GM19099 (cell line): ENCODE data around the gene MBOAT7.

Experiments
- POLR2A ChIP-seq: IDR thresholded peaks from 3 replicates; pipeline ENCODE4 v1.6.1; 2011; ENCODE audit warnings: low read depth; ENCODE audit not compliant: insufficient read length; ENCODE audit errors: extremely low read depth

Gene MBOAT7

GRCh38 chr19:54169149-54169740 is 20.1 kb downstream of the MBOAT7 start:
- no peak for TF ChIP-seq POLR2A

- no peak for TF ChIP-seq POLR2A
These were observed 21.0 kb downstream of the MBOAT7 start for GRCh38 chr19:54168174-54168917.

- TF ChIP-seq POLR2A, result no peak
These were observed 24.2 kb downstream of the MBOAT7 start for GRCh38 chr19:54165222-54165621.

- TF ChIP-seq POLR2A, result no peak
These were observed 24.9 kb downstream of the MBOAT7 start for GRCh38 chr19:54164369-54165068.

- TF ChIP-seq POLR2A, result no peak
These were observed 26.5 kb downstream of the MBOAT7 start for GRCh38 chr19:54162884-54163283.

- no peak for TF ChIP-seq POLR2A
These were observed 27.1 kb downstream of the MBOAT7 start for GRCh38 chr19:54162241-54162805.

GRCh38 chr19:54160854-54161253 is 28.5 kb downstream of the MBOAT7 start:
- no peak for TF ChIP-seq POLR2A

GRCh38 chr19:54160182-54160811 is 29.1 kb downstream of the MBOAT7 start:
- no peak for TF ChIP-seq POLR2A

GRCh38 chr19:54159352-54160181 is 29.8 kb downstream of the MBOAT7 start, which contains the start of gene LENG1:
Gene LENG1, minus strand, starts transcription at chr19:54159721. Its CDS starts 26 bp downstream, at chr19:54159695.
- peak; percentile 88 for TF ChIP-seq POLR2A

- TF ChIP-seq POLR2A, result no peak
These were observed 30.5 kb downstream of the MBOAT7 start for GRCh38 chr19:54158812-54159351.

- no peak for TF ChIP-seq POLR2A
These were observed 32.4 kb downstream of the MBOAT7 start for GRCh38 chr19:54156953-54157352.

- no peak for TF ChIP-seq POLR2A
These were observed 32.9 kb downstream of the MBOAT7 start for GRCh38 chr19:54156490-54156889.

- no peak for TF ChIP-seq POLR2A
These were observed 33.7 kb downstream of the MBOAT7 start for GRCh38 chr19:54155694-54156093.
